ENCODE data around the gene OSBPL6. TPM values are rescaled to one million over a fixed set of nuclear protein-coding genes. Genes with fewer than 3 reads are reported as not detected.

OSBPL6 gene
- total and polyA plus RNA-seq, 4 experiments from 2014 or later = 0.14 to 0.49 (median 0.34) TPM

- intact Hi-C loops (cut with micrococcal nuclease) = no loop called here
Measured at GRCh38 chr2:178292586-178292985, 98.3 kb downstream of the OSBPL6 start.

GRCh38 chr2:178295115-178295514 is 100.8 kb downstream of the OSBPL6 start:
- Histone ChIP-seq H3K36me3 (ENCODE audit: insufficient read depth, low read length) (no peaks in the 10 kb centered on the region), H3K4me1 (ENCODE audit: insufficient read depth, low read length) (no peaks in the 10 kb centered on the region), H3K4me3 (ENCODE audit: low read length in 2 of 2) (no peak overlapping the region), H3K27ac (ENCODE audit: low read depth, low read length) (no peak overlapping the region), H3K27me3 (ENCODE audit: insufficient read depth, low read length) (peaks cover 3% of the 10 kb centered on the region), H3K9me3 (ENCODE audit: control insufficient read depth in 1 of 2, low read length in 2 of 2) (no peaks in the 10 kb centered on the region)
- ChIA-PET POLR2A (ENCODE audit: partially characterized antibody) (no interaction called here), CTCF (ENCODE audit: partially characterized antibody) (no interaction called here)
- Mint-ChIP-seq H3K36me3 (no peaks in the 10 kb centered on the region), H3K27ac (no peak overlapping the region), H3K4me1 (no peaks in the 10 kb centered on the region), H3K4me3 (no peak overlapping the region), H3K27me3 (peaks cover 7 to 9% of the 10 kb centered on the region in 2 donors), H3K9me3 (no peaks in the 10 kb centered on the region)
- intact Hi-C loops (cut with micrococcal nuclease) = no loop called here
- DNase-seq = no peak

More at GRCh38 chr2:178292586-178292985, 98.3 kb downstream of the OSBPL6 start:
- Histone ChIP-seq H3K36me3 (ENCODE audit: insufficient read depth, low read length) (no peaks in the 10 kb centered on the region), H3K4me3 (ENCODE audit: low read length in 2 of 2) (no peak overlapping the region), H3K9me3 (ENCODE audit: control insufficient read depth in 1 of 2, low read length in 2 of 2) (no peaks in the 10 kb centered on the region), H3K27me3 (ENCODE audit: insufficient read depth, low read length) (peaks cover 3% of the 10 kb centered on the region), H3K4me1 (ENCODE audit: insufficient read depth, low read length) (no peaks in the 10 kb centered on the region), H3K27ac (ENCODE audit: low read depth, low read length) (no peak overlapping the region)
- no peak for DNase-seq
- ChIA-PET CTCF (ENCODE audit: partially characterized antibody) (no interaction called here), POLR2A (ENCODE audit: partially characterized antibody) (no interaction called here)
- H3K9me3 Mint-ChIP-seq = no peaks in the 10 kb centered on the region
- H3K4me1 Mint-ChIP-seq = no peaks in the 10 kb centered on the region
- no peak overlapping the region for H3K4me3 Mint-ChIP-seq
- no peak overlapping the region for H3K27ac Mint-ChIP-seq
- H3K27me3 Mint-ChIP-seq = peaks cover 4 to 14% of the 10 kb centered on the region in 2 donors
- no peaks in the 10 kb centered on the region for H3K36me3 Mint-ChIP-seq

- Mint-ChIP-seq H3K36me3 (no peaks in the 10 kb centered on the region), H3K4me1 (no peaks in the 10 kb centered on the region), H3K4me3 (no peak overlapping the region), H3K27me3 (peaks cover 9 to 10% of the 10 kb centered on the region in 2 donors), H3K9me3 (no peaks in the 10 kb centered on the region), H3K27ac (no peak overlapping the region)
- Histone ChIP-seq H3K27me3 (ENCODE audit: insufficient read depth, low read length) (no peaks in the 10 kb centered on the region), H3K36me3 (ENCODE audit: insufficient read depth, low read length) (no peaks in the 10 kb centered on the region), H3K4me3 (ENCODE audit: low read length in 2 of 2) (no peak overlapping the region), H3K9me3 (ENCODE audit: control insufficient read depth in 1 of 2, low read length in 2 of 2) (no peaks in the 10 kb centered on the region), H3K27ac (ENCODE audit: low read depth, low read length) (no peak overlapping the region), H3K4me1 (ENCODE audit: insufficient read depth, low read length) (no peaks in the 10 kb centered on the region)
- DNase-seq = no peak
- intact Hi-C loops (cut with micrococcal nuclease) = no loop called here
- CTCF ChIA-PET (ENCODE audit: partially characterized antibody) = no interaction called here
- POLR2A ChIA-PET (ENCODE audit: partially characterized antibody) = no interaction called here
Measured at GRCh38 chr2:178295906-178296305, 101.6 kb downstream of the OSBPL6 start.

- Mint-ChIP-seq H3K4me3 (no peak overlapping the region), H3K27ac (no peak overlapping the region), H3K27me3 (peaks cover 9 to 11% of the 10 kb centered on the region in 2 donors), H3K4me1 (no peaks in the 10 kb centered on the region), H3K36me3 (no peaks in the 10 kb centered on the region), H3K9me3 (no peaks in the 10 kb centered on the region)
- no peaks in the 10 kb centered on the region for H3K27me3 ChIP-seq (ENCODE audit: insufficient read depth, low read length)
- ChIA-PET POLR2A (ENCODE audit: partially characterized antibody) (no interaction called here), CTCF (ENCODE audit: partially characterized antibody) (interaction anchor here (0.6 kb wide), 1 partner anchor 9 kb away, joined by 3 read pairs; no protein-coding TSS in a partner anchor)
- no peak overlapping the region for H3K4me3 ChIP-seq (ENCODE audit: low read length in 2 of 2)
- no peaks in the 10 kb centered on the region for H3K36me3 ChIP-seq (ENCODE audit: insufficient read depth, low read length)
- no peaks in the 10 kb centered on the region for H3K4me1 ChIP-seq (ENCODE audit: insufficient read depth, low read length)
- no peak overlapping the region for H3K27ac ChIP-seq (ENCODE audit: low read depth, low read length)
- intact Hi-C loops (cut with micrococcal nuclease) = no loop called here
- no peak for DNase-seq
- H3K9me3 ChIP-seq (ENCODE audit: control insufficient read depth in 1 of 2, low read length in 2 of 2) = no peaks in the 10 kb centered on the region
Measured at GRCh38 chr2:178296394-178297090, 102.2 kb downstream of the OSBPL6 start.

GRCh38 chr2:178297091-178297411 is 102.7 kb downstream of the OSBPL6 start:
- Mint-ChIP-seq H3K9me3 (no peaks in the 10 kb centered on the region), H3K4me3 (no peak overlapping the region), H3K27me3 (peaks cover 9 to 12% of the 10 kb centered on the region in 2 donors), H3K4me1 (no peaks in the 10 kb centered on the region), H3K27ac (no peak overlapping the region), H3K36me3 (no peaks in the 10 kb centered on the region)
- H3K36me3 ChIP-seq (ENCODE audit: insufficient read depth, low read length) = no peaks in the 10 kb centered on the region
- H3K27ac ChIP-seq (ENCODE audit: low read depth, low read length) = no peak overlapping the region
- no peaks in the 10 kb centered on the region for H3K4me1 ChIP-seq (ENCODE audit: insufficient read depth, low read length)
- DNase-seq = no peak
- POLR2A ChIA-PET (ENCODE audit: partially characterized antibody) = no interaction called here
- intact Hi-C loops (cut with micrococcal nuclease) = no loop called here
- CTCF ChIA-PET (ENCODE audit: partially characterized antibody) = interaction anchor here (0.6 kb wide), 1 partner anchor 9 kb away, joined by 3 read pairs; no protein-coding TSS in a partner anchor
- no peaks in the 10 kb centered on the region for H3K27me3 ChIP-seq (ENCODE audit: insufficient read depth, low read length)
- no peak overlapping the region for H3K4me3 ChIP-seq (ENCODE audit: low read length in 2 of 2)
- no peaks in the 10 kb centered on the region for H3K9me3 ChIP-seq (ENCODE audit: control insufficient read depth in 1 of 2, low read length in 2 of 2)

- Histone ChIP-seq H3K4me3 (ENCODE audit: low read length in 2 of 2) (no peak overlapping the region), H3K9me3 (ENCODE audit: control insufficient read depth in 1 of 2, low read length in 2 of 2) (no peaks in the 10 kb centered on the region), H3K36me3 (ENCODE audit: insufficient read depth, low read length) (no peaks in the 10 kb centered on the region), H3K4me1 (ENCODE audit: insufficient read depth, low read length) (no peaks in the 10 kb centered on the region), H3K27me3 (ENCODE audit: insufficient read depth, low read length) (no peaks in the 10 kb centered on the region), H3K27ac (ENCODE audit: low read depth, low read length) (no peak overlapping the region)
- ChIA-PET POLR2A (ENCODE audit: partially characterized antibody) (no interaction called here), CTCF (ENCODE audit: partially characterized antibody) (no interaction called here)
- no peak for DNase-seq
- Mint-ChIP-seq H3K36me3 (no peaks in the 10 kb centered on the region), H3K4me3 (no peak overlapping the region), H3K27me3 (peaks cover 7 to 10% of the 10 kb centered on the region in 2 donors), H3K27ac (no peak overlapping the region), H3K9me3 (no peaks in the 10 kb centered on the region), H3K4me1 (no peaks in the 10 kb centered on the region)
- intact Hi-C loops (cut with micrococcal nuclease) = no loop called here
Measured at GRCh38 chr2:178298785-178299212, 104.5 kb downstream of the OSBPL6 start.

- no peak overlapping the region for H3K27ac Mint-ChIP-seq
- no peaks in the 10 kb centered on the region for H3K36me3 Mint-ChIP-seq
- POLR2A ChIA-PET (ENCODE audit: partially characterized antibody) = no interaction called here
- no peak overlapping the region for H3K4me3 Mint-ChIP-seq
- Histone ChIP-seq H3K36me3 (ENCODE audit: insufficient read depth, low read length) (no peaks in the 10 kb centered on the region), H3K27me3 (ENCODE audit: insufficient read depth, low read length) (no peaks in the 10 kb centered on the region), H3K27ac (ENCODE audit: low read depth, low read length) (no peak overlapping the region), H3K4me1 (ENCODE audit: insufficient read depth, low read length) (no peaks in the 10 kb centered on the region), H3K4me3 (ENCODE audit: low read length in 2 of 2) (no peak overlapping the region), H3K9me3 (ENCODE audit: control insufficient read depth in 1 of 2, low read length in 2 of 2) (no peaks in the 10 kb centered on the region)
- DNase-seq = no peak
- CTCF ChIA-PET (ENCODE audit: partially characterized antibody) = no interaction called here
- H3K4me1 Mint-ChIP-seq = no peaks in the 10 kb centered on the region
- peaks cover 4 to 10% of the 10 kb centered on the region in 2 donors for H3K27me3 Mint-ChIP-seq
- intact Hi-C loops (cut with micrococcal nuclease) = no loop called here
- no peaks in the 10 kb centered on the region for H3K9me3 Mint-ChIP-seq
Measured at GRCh38 chr2:178301649-178302238, 107.4 kb downstream of the OSBPL6 start.
